WI38 (cell line): ENCODE results near the gene PEMT.

ENCODE experiments used
- H3K4me3 ChIP-seq: 2 replicates; pipeline ENCODE4 v1.5.1; 2011; ENCODE audit warnings: low read depth, mild to moderate bottlenecking, control low read depth, low read length
- CTCF ChIP-seq: IDR thresholded peaks from 2 replicates; pipeline ENCODE4 v1.5.1; 2012; ENCODE audit warnings: low read depth, mild to moderate bottlenecking, control low read depth, low read length

The PEMT gene

GRCh38 chr17:17551361-17551760 lies 40.1 kb downstream of the PEMT start:
- no peak for TF ChIP-seq CTCF
- no peak overlapping the region for H3K4me3 ChIP-seq

- no peak for TF ChIP-seq CTCF
- H3K4me3 ChIP-seq, result no peak overlapping the region
Measured at GRCh38 chr17:17549732-17550366, 41.7 kb downstream of the PEMT start.

- no peak for TF ChIP-seq CTCF
- no peak overlapping the region for H3K4me3 ChIP-seq
Measured at GRCh38 chr17:17548044-17548443, 43.5 kb downstream of the PEMT start.

- TF ChIP-seq CTCF, result no peak
- no peak overlapping the region for H3K4me3 ChIP-seq
Measured at GRCh38 chr17:17547210-17547764, 44.2 kb downstream of the PEMT start.

DNA sequence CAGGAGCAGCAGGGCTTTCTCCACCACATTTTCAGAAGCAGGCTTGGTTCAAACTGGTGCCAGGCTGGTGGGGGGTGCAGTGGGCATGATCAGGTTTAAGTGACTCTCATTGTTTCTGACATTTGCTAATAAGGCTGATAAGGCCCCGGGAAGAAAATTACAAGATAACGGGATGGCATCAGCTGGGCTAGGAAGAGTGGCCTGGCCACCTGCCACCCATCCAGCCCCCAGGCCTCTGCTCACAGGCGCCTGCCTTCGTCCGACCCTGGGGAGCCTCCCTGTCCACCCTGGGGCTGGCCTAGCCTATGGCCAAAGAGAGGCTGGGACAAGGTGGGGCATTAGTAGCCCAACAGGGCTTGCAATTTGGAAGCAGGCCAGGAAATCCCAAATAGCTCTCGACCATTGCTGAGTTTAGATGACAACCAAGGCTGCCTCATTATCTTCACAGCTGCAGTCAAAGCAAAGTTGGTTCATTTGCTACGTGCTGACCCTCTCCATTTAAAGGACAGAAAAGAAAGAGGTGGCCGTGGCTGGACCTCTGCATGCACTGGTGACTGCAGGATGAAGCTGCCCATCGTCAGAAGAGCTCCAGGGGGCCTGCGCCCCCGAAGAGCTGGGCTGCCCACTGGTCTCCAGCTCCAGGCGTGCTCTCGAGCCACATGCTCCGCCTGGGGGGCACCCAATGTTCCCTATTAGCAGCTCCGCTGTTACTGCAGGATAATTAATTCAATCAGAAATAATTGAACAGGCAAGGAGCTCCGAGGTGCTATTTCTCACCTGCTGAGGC lies 44.9 kb downstream of the PEMT start:
- no peak for TF ChIP-seq CTCF
- no peak overlapping the region for H3K4me3 ChIP-seq

- no peak overlapping the region for H3K4me3 ChIP-seq
- no peak for TF ChIP-seq CTCF
Measured at GRCh38 chr17:17545984-17546383, 45.5 kb downstream of the PEMT start.
